OCI-LY1 (cell line): ENCODE measurements around the gene IL1R2.

Source experiments
- EZH2 ChIP-seq: fragments of 200-600 bp; sonication (generic), shearing (Covaris generic); IDR thresholded peaks from 2 replicates; pipeline ENCODE4 v1.8.0; 2017; ENCODE audit warnings: borderline replicate concordance, mixed run types, mild to moderate bottlenecking, antibody characterized with exemption, low read length, moderate library complexity, mixed read lengths
- TF ChIP-seq, protein P1 (sequence below): fragments of 200-600 bp; sonication (generic), shearing (Covaris generic); IDR thresholded peaks from 2 replicates; pipeline ENCODE4 v1.5.1; 2017; ENCODE audit warnings: mild to moderate bottlenecking, antibody characterized with exemption, low read length, moderate library complexity, mixed read lengths

DNA sequence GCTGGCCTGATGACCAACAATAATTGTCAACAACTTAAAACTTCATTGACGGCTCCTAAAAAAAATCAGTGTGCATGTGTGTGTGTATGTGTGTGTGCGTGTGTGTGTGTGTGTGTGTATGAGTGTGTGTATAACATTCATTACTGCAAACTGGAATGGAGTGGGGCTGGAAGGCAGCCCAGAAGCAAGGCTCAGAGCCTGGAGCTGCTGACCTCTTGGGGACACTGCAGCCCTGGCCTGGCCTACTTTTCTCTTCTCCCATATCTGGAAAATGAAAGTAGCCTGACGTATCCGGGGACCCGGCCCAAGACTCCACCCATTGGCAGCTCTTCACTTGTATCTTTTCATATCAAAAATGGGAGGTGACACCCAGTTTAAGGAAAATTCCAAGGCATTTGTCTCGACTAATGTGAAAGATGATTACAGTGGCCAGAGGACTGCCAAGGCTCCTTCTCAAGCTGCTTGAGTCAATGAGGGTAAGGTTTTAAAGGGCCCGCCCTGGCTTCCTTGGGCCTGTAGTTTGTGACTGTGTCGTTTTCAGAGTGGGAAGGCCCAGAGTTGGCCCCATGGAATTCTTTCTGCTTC, 78.4 kb downstream of the IL1R2 start:
- TF ChIP-seq, protein P1, sequence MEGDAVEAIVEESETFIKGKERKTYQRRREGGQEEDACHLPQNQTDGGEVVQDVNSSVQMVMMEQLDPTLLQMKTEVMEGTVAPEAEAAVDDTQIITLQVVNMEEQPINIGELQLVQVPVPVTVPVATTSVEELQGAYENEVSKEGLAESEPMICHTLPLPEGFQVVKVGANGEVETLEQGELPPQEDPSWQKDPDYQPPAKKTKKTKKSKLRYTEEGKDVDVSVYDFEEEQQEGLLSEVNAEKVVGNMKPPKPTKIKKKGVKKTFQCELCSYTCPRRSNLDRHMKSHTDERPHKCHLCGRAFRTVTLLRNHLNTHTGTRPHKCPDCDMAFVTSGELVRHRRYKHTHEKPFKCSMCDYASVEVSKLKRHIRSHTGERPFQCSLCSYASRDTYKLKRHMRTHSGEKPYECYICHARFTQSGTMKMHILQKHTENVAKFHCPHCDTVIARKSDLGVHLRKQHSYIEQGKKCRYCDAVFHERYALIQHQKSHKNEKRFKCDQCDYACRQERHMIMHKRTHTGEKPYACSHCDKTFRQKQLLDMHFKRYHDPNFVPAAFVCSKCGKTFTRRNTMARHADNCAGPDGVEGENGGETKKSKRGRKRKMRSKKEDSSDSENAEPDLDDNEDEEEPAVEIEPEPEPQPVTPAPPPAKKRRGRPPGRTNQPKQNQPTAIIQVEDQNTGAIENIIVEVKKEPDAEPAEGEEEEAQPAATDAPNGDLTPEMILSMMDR = no peak
- no peak for TF ChIP-seq EZH2
